H7 (cell line): ENCODE measurements around the gene OCRL. TPM values are rescaled to one million over a fixed set of nuclear protein-coding genes. Genes with fewer than 3 reads are reported as not detected.
"Not testable (repeated sequence)": the region's sequence is repeated elsewhere in the genome, so short reads cannot be mapped to it uniquely, and the experiment has no call there.

ENCODE experiments used
- DNase-seq: peaks from one replicate; pipeline ENCODE4 v3.0.0; 2012
- H3K27me3 ChIP-seq: 2 replicates; pipeline ENCODE4 v1.6.0; 2011; ENCODE audit warnings: mild to moderate bottlenecking, low read length; ENCODE audit not compliant: control insufficient read depth, insufficient read depth
- H3K36me3 ChIP-seq: replicated peaks from 2 replicates; pipeline ENCODE4 v1.5.1; 2011; ENCODE audit warnings: low read length; ENCODE audit not compliant: control insufficient read depth, insufficient read depth
- H3K4me3 ChIP-seq: 2 replicates; pipeline ENCODE4 v1.5.1; 2011; ENCODE audit warnings: low read depth, mild to moderate bottlenecking, control low read depth, low read length, moderate library complexity; ENCODE audit not compliant: insufficient read depth
- total RNA-seq: library from RNA; depleted of rRNA; stranded (reverse); fragments of >200 nt; shearing (Covaris generic); gene quantifications from 2 replicates; pipeline ENCODE4 v1.2.3, GENCODE V29; 2014

The OCRL gene
- total RNA-seq, 1 experiment from 2014 or later, result 22.4 TPM

DNA sequence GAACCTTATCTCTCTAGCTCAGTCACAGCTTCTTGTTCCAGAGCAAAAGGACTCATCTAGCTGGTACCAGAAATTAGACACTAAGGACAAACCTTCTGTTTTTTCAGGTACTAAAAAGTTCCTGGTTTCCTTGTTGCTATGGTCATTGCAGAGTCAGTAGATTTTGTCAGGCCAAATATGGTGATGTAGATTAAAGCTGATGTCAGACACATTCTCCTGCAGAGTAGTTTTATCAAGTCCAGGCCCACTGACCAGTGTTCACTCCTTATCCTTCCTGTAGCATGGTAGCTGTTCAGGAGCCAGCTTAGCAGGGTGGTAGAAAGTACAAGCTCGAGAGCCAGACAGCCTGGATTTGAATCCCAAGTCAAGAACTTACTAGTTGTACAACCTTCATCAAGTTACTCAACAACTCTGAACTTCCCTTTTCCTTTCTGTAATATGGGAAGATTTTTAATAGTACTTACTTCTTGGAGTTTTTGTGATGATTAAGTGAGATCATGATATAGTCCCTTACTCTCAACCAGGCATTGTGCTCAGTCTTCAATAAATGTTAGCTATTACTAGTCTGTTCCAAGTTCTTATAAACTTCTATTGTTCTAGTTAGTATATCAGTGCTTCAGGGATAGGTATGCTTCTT, 17.9 kb downstream of the OCRL start:
- Histone ChIP-seq H3K36me3 (peaks cover 27% of the 10 kb centered on the region), H3K27me3 (no peaks in the 10 kb centered on the region), H3K4me3 (no peak overlapping the region)
- DNase-seq, result no peak

DNA sequence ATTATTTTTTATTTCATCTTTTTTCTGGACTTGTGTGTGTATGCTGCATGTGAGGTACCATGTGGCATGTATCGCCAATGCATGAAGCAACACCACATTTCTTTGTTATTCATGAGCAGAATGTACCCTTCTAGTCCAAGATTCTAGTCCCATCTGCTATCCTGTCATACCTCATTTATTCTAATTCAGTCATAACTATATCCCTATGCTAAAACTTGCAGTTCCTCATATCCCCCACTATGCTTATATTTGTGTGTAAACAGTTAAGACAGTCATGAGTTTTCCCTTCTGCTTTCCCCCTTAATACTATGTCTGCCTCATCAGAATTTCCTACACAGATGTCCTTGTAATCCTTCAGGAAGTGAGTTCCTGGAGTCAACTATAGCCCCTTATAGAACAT, 19.7 kb downstream of the OCRL start:
- Histone ChIP-seq H3K27me3 (no peaks in the 10 kb centered on the region), H3K4me3 (no peak overlapping the region), H3K36me3 (peaks cover 28% of the 10 kb centered on the region)
- DNase-seq, result no peak

DNA sequence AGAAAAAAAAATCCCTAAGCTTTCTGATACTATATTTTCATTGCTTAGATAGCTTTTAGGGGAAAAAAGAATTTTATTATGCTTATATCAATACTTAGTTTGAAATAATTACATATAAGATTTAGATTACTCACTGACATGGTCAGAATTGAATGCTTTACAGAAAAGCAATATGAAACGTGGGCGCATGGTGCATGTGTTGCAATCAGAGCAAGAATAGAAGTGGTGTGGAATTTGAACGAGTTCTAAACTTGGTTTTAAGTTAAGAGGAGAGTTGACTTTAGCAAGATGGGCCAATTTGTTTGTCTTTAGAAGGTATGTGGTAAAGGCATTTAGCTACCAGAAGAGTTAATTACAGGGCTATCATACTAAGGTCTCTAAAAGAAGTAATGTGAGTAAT, 21.4 kb downstream of the OCRL start:
- H3K4me3 ChIP-seq, result no peak overlapping the region
- no peak for DNase-seq
- H3K36me3 ChIP-seq, result peaks cover 31% of the 10 kb centered on the region
- H3K27me3 ChIP-seq, result no peaks in the 10 kb centered on the region

DNA sequence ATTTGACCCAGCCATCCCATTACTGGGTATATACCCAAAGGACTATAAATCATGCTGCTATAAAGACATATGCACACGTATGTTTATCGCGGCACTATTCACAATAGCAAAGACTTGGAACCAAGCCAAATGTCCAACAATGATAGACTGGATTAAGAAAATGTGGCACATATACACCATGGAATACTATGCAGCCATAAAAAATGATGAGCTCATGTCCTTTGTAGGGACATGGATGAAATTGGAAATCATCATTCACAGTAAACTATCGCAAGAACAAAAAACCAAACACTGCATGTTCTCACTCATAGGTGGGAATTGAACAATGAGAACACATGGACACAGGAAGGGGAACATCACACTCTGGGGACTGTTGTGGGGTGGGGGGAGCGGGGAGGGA, 24.3 kb downstream of the OCRL start:
- not testable (repeated sequence) for DNase-seq, H3K4me3 ChIP-seq, H3K27me3 ChIP-seq
- peaks cover 23% of the 10 kb centered on the region for H3K36me3 ChIP-seq

DNA sequence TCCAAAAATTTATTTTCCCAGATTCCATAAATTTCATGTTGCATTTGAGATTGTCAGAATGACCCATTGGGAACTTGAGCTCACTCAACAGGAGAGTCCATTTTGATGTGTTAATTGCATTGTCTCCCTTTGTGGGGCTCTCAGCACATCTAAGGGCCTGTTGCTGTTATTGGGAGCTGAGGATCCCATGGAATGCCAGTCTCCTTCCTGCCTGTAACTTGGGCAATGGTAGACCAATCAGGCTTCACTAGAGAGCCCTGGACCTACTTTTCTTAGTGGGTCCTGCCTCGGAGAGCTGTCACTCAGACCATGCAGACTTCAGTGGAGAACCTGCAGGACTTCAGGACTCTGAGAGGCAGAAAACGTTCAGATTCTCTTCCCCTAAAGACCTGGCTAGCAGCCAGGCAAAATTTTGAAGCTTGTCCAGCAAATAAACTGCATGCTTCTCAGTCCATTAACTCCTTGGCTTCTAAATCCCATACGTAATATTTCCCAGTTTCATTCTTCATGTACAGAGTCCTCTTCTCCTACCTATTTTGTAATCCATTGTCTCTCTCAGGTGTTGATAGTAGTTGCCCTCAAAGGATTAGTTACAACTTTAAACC, 25.1 kb downstream of the OCRL start:
- DNase-seq, result peak; percentile 58
- Histone ChIP-seq H3K4me3 (no peak overlapping the region), H3K27me3 (no peaks in the 10 kb centered on the region), H3K36me3 (peaks cover 19% of the 10 kb centered on the region)

DNA sequence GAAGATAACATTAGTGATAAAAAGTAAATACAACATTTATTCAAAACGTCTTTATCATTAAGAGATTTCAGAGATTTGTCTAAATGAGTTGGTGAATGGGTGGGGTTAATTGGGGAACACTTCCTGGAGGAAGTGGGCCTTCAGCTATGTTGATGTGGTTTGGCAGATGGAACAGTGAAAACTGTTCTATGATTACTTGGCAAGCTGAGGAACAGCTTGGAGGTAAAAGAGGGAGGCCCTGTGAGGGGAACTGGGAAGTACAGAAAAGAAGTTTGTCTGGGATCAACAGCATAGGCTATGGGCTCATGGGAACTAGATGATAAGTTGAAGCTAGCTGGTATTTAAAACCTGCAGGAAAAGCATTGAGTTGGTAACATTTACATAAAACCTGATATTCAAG, 26.0 kb downstream of the OCRL start:
- no peaks in the 10 kb centered on the region for H3K27me3 ChIP-seq
- DNase-seq, result no peak

DNA sequence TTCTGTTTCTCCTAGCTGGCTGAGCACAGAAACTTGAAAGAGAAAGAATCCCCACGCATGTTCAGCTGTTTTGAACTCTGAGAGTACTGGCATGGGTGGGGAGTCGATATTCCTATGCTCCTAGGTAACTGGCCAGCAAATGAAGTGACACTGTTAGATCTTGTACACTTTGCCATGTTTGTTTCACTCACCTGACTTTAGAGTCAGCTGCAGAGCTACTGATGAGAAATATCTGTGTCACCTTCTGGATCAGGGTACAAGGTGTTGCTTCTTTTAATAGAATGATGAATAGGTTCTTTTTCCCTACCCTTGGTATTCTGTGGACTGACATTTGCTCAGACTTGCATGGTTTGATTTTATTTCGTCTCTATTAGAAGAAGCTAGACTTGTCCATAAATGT, 28.3 kb downstream of the OCRL start:
- no peak for DNase-seq
- peaks cover 9% of the 10 kb centered on the region for H3K36me3 ChIP-seq
- no peak overlapping the region for H3K4me3 ChIP-seq
- H3K27me3 ChIP-seq, result no peaks in the 10 kb centered on the region

More for the DNA sequence above, 26.0 kb downstream of the OCRL start:
- Histone ChIP-seq H3K4me3 (no peak overlapping the region), H3K36me3 (peaks cover 19% of the 10 kb centered on the region)

DNA sequence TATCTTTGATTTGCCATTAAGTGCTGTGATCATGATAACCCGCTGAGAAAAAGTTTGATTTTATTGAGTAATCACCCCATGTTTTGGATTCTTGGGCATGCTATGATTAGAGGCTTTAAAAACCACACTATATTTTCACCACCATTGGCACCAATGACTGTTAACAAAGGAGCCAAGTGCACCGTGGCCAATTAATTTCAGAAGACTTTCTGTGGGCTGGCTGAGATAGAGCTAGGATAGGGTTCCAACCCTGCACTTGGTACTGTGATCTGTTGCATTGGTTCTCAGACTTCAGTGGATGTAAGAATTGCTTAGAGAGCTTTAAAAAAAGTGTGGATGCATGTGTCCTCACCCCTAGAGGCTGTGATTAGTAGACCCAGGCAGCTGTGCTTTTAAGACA, 32.4 kb downstream of the OCRL start:
- no peak for DNase-seq
- H3K27me3 ChIP-seq, result no peaks in the 10 kb centered on the region
- H3K36me3 ChIP-seq, result peaks cover 22% of the 10 kb centered on the region
- no peak overlapping the region for H3K4me3 ChIP-seq

DNA sequence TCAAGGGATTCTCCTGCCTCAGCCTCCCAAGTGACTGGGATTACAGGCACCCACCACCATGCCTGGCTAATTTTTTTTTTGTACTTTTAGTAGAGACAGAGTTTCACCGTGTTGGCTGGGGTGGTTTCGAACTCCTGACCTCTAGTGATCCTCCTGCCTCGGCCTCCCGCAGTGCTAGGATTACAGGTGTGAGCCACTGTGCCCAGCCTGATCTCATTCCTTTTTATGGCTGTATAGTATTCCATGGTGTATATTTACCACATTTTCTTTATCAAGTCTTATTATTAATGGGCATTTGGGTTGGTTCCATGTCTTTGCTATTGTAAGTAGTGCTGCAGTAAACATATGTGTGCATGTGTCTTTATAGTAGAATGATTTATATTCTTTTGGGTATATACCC, 33.6 kb downstream of the OCRL start:
- DNase-seq, H3K4me3 ChIP-seq, H3K27me3 ChIP-seq: not testable (repeated sequence)
- peaks cover 21% of the 10 kb centered on the region for H3K36me3 ChIP-seq

DNA sequence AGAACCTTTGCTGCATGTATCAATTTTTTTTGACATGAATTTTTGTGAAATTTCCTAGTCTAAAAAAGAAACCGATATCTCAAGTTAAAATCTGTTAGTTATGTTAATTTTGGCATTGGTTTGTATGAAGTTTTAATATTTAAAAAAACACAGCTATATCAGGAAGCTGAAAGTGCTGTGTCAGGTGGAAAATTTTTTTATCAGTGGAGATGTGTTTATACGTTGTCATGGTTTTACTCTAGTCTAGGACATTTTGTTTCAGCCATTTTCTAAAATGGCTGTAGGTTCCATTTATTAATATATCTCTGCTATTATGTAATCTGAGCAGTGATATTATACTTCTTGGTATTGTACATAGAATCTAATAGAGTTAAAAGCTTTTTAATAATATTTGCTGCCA, 34.2 kb downstream of the OCRL start:
- no peak for DNase-seq
- Histone ChIP-seq H3K27me3 (no peaks in the 10 kb centered on the region), H3K4me3 (no peak overlapping the region), H3K36me3 (peaks cover 19% of the 10 kb centered on the region)

DNA sequence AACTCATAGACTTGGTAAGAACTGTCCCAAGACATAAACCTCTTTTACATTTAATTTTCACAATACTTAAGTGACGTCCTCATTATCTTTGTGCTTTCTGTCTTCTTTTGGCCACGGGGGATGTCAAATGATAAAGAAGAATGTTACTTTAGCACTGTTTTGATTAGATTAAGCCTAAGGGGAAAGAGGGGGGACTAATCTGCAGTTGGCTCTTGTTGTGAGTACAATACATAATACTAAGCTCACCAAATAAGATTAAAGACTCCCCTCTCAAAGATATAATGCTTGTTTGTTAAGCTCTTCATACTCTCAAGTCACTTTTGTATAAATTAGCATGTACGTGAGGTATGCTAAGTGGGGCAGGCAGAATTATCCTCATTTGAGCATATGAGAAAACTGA, 36.5 kb downstream of the OCRL start:
- no peak for DNase-seq

DNA sequence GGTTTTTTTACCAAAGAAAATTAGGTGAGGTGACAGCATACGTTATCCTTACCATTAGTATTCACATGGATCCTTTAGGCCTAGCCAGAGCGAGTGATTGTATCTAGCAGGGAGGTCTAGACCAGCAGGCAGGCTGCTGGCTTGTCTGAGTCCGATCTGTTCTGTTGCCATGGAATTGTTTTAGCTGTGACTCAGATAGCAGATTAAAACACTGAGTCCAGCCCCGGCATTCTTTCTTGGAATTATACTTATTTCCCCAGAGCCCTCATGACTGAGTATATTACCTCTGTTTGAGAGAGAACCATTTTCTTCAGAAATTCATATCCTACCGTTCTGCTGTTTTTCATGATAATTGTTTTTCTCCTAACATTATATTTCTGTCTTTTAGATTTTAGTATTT, 37.4 kb downstream of the OCRL start:
- DNase-seq, result no peak
- H3K4me3 ChIP-seq, result no peak overlapping the region
- H3K36me3 ChIP-seq, result peaks cover 16% of the 10 kb centered on the region
- H3K27me3 ChIP-seq, result no peaks in the 10 kb centered on the region

More for the DNA sequence above, 36.5 kb downstream of the OCRL start:
- Histone ChIP-seq H3K36me3 (peaks cover 17% of the 10 kb centered on the region), H3K27me3 (no peaks in the 10 kb centered on the region), H3K4me3 (no peak overlapping the region)

DNA sequence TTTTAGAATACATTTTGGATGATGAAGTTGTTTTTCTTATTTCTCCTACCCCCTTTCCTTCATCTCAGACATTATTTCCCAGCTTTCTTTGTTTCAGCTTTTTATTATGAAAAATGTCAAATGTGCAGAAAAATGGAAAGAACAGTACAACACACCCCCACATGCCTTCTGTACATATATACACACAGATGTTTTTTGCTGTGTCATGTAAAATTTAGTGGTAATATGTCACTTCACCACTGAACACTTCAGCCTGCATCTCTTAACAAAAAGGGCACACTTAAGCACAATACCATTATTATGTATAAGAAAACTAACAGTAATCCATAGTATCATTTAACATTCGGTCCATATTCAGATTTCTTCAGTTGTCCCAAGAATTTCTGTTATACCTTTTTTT, 37.8 kb downstream of the OCRL start:
- H3K36me3 ChIP-seq, result peaks cover 16% of the 10 kb centered on the region
- no peak overlapping the region for H3K4me3 ChIP-seq
- no peaks in the 10 kb centered on the region for H3K27me3 ChIP-seq
- DNase-seq, result no peak

DNA sequence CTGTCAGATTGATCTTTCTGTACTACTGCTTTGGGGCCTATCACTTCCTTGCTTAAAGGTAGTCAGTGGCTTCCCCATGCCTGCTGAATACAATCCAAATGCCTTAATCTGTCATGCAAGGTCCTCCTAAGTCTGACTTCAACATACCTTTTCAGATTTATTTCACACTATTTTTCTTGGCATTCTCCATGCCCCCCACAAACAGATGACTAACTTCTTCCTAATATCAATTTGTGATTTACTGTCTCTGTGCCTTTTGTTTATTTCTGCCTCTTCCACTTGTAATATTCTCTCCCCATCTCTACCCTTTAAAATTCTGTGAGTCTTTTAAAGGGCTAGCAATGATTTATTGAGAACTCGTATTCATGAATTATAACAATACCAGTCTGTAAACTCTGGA, 41.8 kb downstream of the OCRL start:
- no peaks in the 10 kb centered on the region for H3K27me3 ChIP-seq
- H3K36me3 ChIP-seq, result peaks cover 6% of the 10 kb centered on the region
- no peak for DNase-seq
- H3K4me3 ChIP-seq, result no peak overlapping the region

DNA sequence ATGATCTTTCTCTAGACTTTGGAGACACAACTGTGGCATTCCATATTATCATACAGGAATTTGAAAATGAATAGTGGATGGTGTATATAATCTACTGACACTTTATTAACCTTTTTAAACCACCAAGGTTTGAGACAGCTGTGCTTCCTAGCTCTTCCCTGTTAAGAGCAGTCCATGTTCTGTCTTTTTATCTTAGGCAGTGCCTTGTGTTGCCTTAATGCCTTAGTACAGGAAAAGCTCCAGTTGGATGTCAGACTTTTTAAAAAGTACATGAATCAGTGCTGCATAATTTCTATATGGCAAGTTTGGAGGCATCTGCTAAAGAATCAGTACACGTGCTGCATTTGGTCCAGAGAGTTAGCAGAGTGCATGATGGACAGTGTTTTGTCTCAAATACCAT, 45.1 kb downstream of the OCRL start:
- H3K36me3 ChIP-seq, result peaks cover 28% of the 10 kb centered on the region

DNA sequence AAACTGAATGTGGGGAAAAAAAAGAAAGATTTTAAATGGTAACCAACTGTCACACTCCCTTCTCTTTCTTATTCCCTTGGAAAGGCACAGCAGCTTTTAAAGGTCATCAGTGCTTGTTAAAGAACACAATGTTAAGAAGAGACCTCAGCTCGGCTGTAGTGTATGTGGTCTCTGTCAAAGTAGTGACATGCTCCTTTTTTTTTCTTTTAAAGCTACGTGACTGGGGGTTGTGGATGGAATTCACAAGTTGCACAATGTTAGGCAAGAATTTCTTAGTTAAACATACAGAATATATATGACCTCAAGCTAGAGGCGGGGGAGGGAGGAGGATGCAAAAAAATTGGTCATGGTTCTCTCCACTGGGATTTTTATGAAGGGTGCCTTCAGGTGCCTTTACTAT, 45.6 kb downstream of the OCRL start:
- peaks cover 31% of the 10 kb centered on the region for H3K36me3 ChIP-seq

More for the DNA sequence above, 45.1 kb downstream of the OCRL start:
- no peak overlapping the region for H3K4me3 ChIP-seq
- no peaks in the 10 kb centered on the region for H3K27me3 ChIP-seq
- DNase-seq, result no peak

More for the DNA sequence above, 45.6 kb downstream of the OCRL start:
- H3K27me3 ChIP-seq, result no peaks in the 10 kb centered on the region
- H3K4me3 ChIP-seq, result no peak overlapping the region
- no peak for DNase-seq
